HG03108 (cell line): ENCODE data around the gene SAG.
"Not testable (repeated sequence)": the region's sequence is repeated elsewhere in the genome, so short reads cannot be mapped to it uniquely, and the experiment has no call there.

ENCODE experiments used
- ATAC-seq: cut with Tn5 transposase; IDR thresholded peaks from one replicate; pipeline ENCODE4 v1.9.1; 2021; ENCODE audit warnings: moderate library complexity; ENCODE audit not compliant: unreplicated experiment

The SAG gene

DNA sequence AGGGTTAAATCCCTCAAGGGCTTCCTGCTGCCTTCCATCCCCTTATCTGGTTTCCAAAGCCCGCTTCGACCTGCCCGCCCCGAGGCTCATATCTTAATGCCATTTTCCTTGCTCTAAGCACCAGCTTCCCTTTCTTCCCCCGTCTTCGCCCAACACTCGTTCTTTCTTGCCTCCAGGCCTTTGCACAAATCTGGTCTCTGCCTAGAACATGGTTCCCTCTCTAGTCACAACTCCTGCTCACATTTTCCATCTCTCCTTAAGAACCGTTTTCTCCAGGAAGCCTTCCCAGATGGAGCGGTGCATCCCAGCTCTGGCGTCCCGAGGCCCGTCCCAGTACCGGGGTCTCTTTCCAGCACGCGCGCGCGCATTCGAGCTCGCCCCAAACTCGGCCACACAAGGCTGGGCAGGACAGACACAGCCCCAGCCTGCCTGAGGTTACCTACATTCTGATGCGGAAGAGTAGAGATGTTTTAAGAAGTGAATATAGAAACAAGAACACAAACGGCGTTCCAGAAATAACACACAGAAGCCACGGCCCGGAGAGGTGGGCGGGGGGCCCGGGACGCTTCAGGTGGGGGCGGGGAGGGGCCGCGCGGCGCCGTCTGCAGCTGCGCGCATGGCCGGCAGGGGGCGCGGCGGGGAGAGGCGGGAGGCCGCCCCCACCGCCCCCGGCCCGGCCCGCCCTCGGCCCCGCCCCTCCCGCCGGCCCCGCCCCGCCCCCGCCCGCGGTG, 46.3 kb downstream of the SAG start, which contains the start of gene DGKD:
TSS of gene DGKD (plus strand) at position 726 of the 731 bp plus-strand sequence. CDS start 25 bp downstream, outside the sequence.
- peak; percentile 33 for ATAC-seq

DNA sequence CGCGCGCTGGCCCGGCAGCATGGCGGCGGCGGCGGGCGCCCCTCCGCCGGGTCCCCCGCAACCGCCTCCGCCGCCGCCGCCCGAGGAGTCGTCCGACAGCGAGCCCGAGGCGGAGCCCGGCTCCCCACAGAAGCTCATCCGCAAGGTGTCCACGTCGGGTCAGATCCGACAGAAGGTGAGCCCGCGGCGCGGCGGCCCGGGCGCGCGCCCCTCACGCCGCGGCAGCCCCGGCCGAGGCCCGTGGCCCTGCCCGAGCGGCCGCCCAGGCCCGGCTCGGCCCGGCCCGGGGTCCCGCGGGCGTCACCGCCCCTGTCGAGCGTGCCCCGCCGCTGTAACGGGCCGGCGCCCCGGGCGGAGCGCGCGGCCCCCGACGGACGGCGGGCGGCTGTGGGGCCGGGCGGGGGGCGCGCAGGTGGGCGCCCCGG, 46.9 kb downstream of the SAG start:
- peak; percentile 23 for ATAC-seq

DNA sequence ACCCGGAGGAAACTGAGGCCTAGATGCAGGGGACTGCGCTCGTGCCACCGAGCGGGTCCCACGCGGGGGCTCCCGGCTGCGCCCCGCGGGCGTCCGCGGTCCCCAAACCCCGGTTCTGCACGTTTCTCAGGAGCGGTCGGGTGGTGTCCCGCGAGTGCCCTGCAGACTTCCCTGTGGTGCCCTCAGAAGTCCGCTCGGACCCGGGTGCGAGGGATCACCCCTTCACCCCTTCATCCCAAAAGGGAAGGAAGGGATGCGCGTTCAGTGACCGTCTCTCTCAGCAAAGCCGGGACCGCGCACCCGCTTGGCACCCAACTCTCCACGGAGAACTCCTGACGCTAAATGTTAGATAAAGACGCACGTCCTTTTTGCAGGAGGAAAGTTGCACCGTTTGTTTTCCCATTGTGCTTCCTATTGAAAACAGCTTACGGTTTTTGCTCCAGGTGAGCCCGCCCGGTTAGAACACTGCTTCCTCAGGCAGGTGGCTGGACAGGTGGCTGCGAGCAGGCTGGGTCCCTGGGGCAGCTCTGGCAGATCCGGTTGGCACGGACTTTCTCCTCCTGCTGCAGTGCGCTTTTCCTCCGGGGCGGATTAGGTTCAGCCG, 47.5 kb downstream of the SAG start:
- no peak for ATAC-seq

DNA sequence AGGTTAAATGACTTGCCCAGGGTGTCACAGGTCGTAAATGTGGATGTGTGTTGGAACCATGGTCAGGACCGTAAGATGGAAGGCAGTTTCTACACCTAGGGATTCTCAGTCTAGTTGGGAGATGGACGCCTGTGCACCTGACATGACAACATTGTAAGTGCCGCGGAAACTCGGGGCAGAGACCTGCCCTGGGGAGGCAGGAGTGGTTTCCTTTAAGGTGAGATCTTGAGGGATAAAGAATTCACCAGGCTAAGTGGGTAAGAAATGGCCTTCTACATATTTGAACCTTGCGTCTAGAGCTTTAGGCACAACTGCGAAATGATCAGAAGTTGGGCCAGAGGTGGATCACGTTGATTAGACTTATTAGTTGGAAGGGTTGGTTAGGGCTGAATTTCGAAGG, 48.3 kb downstream of the SAG start:
- no peak for ATAC-seq

DNA sequence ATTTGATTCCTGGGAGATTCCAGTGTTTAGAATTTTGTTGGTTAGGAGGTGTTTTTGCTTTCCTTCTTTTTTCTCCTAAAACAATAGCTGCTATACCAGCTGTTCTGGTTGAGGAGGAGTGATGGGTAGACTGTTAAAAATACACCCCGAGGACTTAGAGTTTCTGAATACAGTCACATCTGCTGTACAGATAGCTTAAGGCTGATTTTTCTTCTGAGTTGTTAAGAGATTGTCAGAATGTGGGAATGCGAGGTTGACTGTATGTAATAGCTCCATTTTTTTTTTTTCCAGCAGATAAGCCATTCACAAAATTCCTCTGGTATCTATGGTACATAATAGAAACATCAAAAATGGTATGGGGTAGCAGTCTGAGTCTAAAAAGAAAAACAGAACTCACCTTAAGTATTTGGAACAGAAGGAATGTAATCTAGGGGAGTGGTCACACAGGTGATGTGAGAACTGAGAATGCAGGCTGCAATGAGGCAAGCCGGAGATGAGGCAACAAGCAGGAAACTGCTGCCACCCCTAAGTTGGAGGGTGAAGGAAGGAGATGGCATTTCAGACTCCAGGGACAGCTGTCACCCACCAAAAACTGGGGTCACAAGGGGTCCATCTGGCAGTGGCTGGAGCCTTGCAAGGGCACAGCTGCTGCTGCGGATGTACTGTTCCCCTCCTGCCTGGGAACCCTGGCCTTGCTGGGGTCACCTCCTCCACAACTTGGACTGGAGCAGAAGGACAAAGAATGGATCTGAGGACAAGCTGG, 49.1 kb downstream of the SAG start:
- ATAC-seq = no peak

DNA sequence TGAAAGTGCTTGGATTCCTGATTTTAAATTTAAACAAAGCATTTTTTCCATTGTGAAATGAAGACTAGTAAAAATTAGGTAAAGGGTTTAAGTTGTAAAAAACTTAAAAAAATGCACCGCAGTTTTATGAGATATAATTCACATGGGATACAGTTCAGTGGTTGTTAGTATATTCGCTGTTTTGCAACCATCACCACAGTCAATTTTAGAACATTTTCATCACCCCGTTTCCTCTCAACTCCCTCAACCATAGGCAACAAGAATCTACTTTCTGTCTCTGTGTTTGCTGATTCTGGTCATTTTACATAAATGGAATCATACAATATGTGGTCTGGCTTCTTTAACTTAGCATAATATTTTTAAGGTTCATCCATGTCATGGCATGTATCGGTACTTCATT, 50.7 kb downstream of the SAG start:
- no peak for ATAC-seq

DNA sequence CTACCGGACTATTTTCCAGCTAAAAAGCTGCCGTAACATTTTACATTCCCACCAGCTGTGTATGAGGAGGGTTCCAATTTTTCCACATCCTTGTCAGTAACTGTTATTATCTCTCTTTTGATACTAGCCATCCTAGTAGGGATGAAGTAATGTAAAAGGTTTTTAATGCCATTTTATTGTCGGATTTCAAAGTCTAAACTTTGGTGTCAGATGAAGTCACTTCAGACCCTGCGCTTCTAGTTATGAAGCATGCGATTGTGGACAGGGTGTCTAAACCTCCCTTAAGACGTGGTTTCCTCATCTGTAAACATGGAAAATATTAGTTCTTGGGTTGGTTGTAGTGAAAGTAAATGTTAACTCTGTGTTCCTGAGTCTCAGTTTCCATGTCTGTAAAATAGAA, 51.3 kb downstream of the SAG start:
- ATAC-seq = no peak

DNA sequence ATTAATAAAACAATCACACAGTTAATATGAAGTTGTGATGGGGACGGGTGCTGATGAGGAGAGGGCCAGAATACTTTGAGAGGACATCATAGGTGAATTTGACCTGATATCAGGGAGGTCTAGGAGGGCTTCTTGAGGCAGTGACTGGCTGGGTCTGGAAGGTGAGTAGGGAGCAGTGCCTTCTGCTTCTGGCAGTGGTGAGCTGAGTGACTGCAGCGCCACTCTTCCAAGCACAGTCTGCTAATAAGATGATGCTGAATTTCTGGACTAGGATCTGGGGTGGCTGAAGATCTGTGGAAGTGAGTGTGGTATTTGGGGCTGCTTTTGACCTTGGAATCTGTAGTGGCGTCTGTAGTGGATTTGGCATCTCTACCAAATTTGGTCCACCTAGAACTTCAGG, 52.2 kb downstream of the SAG start:
- no peak for ATAC-seq

DNA sequence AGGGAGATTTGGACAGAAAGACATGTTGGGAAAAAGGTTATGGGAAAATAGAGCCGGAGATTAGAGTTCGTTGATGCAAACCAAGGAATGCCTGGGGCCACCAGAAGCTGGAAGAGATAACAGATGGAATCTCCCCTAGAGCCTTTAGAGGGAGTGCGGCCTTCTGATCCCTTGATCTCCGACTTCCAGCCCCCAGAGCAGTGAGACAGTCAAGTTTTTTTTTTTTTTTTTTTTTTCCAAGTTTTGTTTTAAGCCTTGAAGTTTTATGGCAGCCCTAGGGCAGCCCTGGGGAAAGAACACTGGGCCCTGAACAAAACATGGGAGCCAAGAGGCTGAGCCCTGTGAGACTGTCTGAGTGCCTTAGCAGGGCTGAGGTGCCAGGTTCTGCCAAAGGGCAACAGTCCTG, 53.2 kb downstream of the SAG start:
- ATAC-seq = no peak

DNA sequence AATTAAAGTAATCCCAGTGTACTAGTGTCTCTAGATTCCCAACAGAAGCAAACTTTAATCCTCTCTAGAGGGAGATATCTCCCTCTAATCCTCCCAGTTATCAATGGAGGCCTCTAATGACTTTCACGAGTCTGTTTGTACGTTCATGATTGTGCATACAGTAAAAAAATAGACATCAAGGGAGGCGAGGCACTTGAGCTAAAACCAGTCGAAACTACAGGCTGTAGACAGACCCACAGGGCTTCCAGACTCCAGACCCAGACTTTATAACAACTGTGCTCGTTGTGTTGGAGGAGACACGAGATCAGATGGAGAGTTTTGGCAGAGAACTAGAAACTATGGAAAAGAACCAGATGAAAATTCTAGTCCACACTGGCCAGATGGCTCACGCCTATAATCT, 53.7 kb downstream of the SAG start:
- no peak for ATAC-seq

DNA sequence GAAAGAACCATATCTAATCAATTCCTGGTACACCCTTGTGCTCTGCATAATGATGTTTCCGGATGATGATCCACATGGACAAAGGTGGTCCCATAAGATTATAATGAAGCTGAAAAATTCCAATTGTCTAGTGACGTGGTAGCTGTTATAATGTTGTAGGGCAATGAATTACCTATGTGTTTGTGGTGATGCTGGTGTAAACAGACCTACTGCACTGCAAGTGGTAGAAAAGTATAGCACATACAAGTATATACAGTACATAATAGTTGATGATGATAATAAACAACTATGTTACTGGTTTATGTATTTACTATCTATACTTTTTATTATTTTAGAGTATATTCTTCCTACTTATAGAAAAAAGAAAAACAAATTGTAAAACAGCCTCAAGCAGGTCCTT, 55.1 kb downstream of the SAG start:
- no peak for ATAC-seq

DNA sequence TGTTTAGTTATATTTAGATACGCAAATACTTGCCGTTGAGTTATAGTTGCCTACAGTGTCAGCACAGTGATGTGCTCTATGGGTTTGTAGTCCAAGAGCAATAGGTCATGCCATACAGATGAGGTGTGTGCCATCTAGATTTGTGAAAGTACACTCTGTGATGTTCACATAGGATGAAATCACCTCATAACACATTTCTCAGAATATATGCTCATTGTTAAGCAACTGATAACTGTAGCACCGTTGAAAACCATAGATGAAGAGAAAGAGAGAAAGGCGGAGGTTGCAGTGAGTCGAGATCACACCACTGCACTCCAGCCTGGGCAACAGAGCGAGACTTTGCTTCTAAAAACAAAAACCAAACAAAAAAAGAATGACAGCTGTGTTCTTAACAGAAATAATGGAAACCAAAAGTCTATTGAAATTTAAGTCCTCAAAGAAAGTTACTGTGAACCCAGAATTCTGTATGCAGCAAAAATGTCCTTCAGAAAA, 56.2 kb downstream of the SAG start:
- ATAC-seq = peak; percentile 39

DNA sequence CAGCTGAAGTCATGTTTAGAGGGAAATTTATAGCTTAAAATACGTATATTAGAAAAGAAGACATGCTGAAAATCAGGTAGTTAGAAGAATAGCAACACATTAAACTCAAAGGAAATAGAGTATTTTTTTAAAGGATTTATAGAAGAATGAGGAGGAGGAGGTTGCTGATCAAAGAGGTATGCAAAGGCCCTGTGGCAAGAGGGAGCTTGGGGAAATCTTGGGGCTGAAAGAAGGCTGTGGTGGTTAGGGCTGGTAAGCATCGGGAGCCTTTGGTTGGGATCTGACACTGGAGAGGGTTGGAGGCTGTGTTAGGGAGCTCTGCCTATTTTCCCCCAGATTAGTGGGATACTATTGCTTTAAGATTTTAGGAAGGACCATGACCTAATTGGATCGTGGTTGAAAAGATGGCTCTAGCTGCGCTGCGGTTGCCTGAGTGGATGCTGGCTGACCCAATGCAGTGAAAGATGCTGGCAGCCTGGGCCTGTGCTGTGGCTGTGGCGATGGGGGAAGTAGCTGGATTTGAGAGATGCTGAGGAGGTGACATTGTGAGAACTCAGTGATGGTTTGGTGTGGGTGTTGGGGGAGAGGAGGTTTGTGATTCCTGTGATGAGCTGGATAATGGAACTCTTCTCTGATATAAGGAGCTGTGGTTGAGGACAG, 58.4 kb downstream of the SAG start:
- no peak for ATAC-seq

DNA sequence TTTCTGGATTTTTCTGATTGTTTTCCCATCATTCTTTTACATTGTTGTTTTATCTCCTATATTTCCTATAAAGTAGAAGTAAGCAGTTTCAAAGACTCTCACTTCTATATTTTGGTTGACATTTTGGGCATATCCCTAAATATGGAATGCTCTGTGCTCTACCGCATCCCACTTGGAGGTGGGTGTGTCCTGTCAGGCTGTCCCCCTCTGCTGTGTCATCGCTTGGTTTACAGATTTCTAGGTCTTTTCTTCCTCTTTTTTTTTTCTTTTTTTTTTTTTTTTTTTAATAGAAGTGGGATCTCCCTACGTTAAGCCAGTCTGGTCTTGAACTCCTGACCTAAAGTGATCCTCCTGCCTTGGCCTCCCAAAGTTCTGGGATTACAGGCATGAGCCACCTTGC, 60.0 kb downstream of the SAG start:
- ATAC-seq = no peak

DNA sequence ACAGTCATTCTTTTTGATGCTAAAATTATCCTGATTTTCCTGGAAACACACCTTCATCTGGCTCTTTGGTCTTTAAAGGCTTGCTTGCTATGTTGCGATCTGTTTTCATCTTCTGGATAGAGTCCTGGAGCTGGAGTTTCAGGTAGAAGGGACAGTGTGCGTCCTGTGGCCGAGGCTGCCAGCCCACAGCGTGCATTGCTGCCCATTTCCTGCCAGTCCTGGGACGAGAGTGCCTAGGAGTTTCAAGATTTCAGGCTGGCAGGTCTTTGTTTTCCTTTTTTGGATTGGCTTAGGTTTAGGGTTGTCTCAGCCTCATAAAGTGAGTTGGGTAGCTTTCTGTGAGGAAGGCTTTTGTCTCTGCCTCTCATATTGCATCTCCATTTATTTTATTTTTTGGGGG, 61.1 kb downstream of the SAG start:
- no peak for ATAC-seq

DNA sequence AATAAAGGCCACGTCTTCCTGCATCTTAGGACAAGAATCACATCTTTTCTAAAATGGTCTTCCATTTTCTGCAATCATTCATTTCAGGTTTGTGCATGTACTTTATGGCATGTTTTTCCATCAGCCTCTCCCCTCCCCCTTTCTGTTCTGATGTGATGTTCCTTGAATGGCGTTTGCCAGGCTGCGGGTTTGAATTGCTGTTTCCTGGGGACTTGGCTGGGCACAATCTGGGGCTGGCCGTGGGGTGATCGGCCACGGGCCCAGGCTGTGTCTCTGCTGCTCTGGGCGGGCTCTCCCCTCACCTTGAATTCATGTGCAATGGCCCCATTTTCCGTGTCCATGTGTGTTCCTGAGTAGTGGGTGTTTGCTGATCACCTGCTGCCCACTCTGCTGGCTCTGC, 61.8 kb downstream of the SAG start:
- ATAC-seq = no peak

DNA sequence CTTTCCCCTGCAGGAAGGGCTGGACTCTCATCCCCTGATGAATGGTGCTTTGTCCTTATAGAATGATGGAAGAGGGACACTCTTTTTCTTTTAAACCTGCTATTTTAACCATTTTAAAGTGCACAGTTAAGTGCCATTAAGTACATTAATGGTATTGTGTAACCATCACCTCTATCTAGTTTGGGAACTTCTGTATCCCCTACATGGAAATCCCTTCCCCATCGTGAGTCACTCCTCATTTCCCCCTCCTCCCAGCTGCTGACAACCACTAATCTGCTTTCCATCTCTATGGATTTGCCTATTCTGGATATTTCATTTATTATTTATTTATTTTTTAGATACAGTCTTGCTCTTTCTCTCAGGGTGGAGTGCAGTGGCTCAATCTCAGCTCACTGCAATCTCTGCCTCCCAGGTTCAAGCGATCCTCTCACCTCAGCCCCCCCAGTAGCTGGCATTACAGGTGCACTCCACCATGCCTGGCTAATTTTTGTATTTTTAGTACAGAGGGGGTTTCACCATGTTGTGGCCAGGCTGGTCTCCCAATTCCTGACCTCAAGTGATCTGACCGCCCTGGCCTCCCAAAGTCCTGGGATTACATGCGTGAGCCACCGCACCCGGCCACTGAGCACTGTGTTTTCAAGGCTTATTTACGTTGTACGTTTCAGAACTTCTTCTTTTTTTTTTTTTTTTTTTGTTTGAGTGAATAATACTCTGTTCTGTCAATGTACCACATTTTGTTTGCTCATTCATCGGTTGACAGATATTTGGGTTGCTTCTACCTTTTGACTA, 62.5 kb downstream of the SAG start:
- no peak for ATAC-seq

DNA sequence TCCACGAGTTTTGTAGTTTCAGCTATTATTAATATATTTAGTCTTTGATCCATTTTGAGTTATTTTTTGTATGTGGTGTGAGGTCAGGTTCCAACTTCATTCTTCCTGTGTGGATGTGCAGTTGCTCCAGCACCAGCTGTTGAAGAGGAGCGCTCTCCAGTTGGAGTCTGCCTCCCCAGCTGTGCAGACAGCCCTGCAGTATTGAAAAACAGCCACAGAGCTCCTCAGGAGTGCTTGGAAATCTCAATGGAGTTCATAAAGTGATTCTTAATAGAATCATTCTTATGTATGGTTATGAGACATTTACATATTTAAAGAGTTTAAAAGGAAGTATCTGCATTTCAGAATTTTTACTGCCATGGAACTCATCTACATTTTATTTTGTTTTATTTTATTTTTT, 64.0 kb downstream of the SAG start:
- ATAC-seq = no peak

DNA sequence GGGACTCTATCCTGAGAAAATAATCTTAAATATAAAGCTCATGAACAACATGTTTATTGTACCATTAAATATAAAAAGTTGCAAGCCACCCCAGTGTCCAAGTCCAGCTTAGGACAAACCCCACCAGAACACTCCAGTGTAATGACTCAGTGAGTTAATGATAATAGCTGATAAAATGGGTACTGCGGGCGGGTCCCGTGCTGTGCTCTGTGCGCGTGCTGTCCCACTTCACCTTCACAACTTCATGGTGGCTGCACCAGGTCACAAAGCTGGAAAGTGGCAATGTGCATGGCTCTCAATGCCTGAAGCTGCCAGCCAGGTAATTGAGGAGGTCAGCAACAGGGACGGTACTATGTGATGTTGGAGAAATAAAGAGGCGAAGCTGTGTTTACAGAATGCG, 65.2 kb downstream of the SAG start:
- ATAC-seq = no peak

DNA sequence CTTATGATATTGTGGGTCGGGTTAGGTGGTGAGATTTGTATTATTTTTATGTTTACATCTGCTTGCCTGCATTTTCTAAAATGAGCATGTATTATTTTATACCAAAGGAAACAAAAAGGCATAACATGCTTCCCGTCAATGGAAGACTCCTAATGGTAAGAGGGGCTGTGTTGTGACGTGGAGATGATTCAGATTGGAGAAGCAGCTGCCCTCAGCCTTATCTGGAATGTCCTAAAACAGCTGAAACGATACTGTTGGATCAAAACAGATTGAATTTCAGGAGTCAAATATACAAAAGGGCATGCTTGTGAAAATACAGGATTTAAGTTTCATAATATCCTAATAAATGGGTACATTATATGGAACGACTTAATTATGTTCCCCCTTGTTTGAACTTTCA, 65.7 kb downstream of the SAG start:
- no peak for ATAC-seq

DNA sequence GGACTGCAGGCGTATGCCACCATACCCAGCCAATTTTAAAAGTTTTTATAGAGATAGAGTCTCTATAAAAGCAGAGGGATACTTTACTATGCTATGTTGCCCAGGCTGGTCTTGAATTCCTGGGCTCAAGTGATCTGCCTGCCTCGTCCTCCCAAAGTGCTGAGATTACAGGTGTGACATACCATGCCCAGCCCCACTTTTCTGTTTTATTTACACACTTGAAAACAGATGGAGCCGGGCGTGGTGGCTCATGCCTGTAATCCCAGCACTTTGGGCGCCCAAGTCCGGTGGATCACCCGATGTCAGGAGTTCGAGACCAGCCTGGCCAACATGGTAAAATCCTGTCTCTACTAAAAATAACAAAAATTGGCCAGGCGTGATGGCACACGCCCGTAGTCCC, 67.2 kb downstream of the SAG start:
- ATAC-seq = not testable (repeated sequence)
